Measurements from ENCODE around the gene GALM.
"Not testable (repeated sequence)": the region's sequence is repeated elsewhere in the genome, so short reads cannot be mapped to it uniquely, and the experiment has no call there.

GALM gene

DNA sequence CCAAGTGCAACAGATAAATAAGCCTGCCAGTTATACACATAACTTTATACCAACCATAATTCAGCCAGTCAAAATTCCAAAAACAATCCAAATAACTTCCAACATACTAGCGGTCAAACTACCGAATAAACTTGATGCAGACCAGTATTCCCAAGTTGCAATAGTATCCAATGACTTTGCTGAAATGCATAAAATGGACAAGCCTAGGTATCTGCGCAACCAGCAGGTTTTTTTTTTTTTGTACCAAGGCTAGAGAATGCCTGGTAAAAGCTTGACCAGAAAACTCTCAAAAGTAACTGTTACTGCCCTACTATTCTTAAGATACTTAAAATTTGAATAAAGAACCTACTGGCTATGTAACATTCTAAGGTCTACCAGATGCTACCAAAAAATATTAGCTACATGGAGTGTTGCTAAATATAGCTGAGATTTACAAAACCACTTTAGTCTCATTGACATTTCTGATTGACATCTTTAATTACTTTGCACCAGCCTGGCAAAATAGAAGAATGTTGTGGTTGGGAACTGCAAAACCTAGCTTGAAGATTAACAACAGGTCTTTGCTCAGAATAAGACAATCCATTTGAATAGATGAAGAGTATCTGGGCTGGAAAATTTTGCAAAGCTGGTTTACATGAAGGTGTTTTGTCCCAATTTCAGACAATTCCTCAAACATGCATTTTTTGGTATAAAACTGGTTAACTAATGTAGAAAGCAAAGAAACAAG is 77.9 kb downstream of the GALM start:
- DNase-seq = no peak

DNA sequence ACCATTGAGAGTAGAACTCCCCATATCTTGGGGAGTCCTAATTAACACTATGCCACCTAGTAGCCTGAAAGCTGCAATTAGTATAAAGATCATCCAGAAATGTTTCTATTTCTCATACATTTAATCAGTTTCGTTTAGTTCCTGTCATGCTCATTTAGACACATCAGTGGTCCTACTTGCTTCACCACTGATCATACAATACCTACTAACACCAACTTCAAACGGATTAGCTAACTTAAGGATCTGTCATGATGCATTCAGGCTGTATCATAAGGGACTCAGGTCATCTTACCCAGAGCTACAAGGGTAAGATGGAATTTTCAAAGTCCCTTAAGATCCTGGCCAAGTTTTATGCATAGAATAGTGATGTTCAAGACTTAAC is 78.5 kb downstream of the GALM start:
- no peak for DNase-seq

DNA sequence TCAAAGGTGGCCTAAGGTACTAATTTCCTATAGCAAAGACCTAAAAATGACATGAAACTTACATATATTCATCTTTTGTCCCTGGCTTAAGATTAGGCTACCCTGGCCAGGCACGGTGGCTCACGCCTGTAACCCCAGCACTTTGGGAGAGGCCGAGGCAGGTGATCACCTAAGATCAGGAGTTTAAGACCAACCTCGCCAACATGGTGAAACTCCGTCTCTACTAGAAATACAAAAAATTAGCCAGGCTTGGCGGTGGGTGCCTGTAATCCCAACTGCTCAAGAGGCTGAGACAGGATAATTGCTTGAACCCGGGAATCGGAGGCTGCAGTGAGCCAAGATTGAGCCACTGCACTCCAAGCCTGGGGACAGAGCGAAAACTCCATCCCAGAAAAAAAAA is 79.4 kb downstream of the GALM start:
- DNase-seq = no peak

DNA sequence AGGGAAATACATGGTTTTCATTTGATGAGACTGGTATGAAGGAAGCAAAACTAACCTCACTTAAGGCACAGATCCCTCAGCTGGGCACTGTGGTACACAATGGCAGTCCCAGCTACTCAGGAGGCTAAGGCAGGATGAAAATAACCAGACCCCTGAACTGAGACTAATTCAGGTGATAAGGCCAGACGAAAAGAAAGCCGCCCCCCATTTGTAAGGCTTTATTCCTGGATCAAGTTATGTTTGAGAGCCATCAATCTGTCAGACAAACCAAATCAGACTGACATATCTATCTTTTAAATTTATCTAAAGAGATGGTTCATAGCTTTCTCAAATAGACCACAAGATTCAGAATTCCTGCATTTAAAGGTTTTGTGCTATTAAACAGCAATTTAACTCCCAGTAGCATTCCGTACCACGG is 81.1 kb downstream of the GALM start:
- no peak for DNase-seq

DNA sequence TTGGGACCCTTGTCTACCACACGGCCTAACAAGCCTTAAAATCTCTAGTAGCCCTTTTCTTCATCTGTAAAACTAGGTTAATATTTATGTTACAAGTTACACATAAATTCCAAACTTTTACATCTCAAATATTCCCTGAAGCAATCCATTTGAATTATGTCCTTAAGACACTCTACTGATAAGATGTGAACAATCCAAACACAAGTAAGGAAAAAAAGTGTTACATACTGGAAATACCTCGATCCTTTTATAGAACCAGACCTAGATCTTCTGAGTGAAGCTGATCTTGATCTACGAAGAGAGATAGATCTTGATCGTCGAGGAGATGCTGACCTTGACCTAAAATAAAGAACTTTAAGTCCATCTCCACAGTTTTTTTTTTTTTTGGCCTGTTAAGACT is 81.9 kb downstream of the GALM start:
- no peak for DNase-seq

GRCh38 chr2:38748391-38748790 is 82.5 kb downstream of the GALM start:
- no peak for DNase-seq

DNA sequence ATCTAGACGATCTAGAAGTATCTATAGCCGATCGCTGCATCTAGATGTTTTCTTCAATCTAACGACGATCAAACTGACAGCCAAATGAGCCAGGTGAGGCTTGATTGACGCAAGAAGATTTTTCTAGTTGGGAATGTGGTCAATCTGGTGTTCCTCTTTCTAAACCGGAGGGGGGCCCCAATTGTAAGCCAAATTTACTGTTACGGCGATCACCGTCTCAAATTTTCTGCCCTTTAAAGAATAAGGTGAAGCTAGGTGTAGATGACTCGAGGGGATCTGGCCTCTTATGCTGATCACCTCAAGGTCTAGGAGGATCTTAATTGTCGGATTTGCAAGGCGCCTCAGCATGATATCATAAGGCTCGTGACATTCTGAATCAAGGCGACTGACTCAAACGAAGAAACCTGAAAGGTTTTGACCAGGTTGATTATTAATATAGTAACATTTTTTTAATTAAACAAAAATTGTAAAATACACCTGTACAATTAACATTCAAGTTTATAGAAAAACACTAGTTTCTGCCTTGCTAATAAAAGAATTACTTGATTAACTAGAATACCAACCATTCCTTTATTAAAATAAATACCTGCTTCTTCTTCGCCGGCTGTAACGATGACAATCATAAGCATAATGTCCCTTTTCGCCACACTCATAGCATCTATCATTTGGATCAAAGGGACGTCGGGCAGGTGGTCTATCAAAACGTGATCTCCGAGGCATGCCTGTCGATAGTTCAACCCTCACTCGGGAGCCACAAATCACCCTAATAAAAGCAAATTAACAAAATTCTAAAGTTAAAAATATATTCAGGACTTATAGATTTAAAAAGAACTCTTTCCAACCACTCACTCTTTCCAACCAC is 83.3 kb downstream of the GALM start:
- no peak for DNase-seq

DNA sequence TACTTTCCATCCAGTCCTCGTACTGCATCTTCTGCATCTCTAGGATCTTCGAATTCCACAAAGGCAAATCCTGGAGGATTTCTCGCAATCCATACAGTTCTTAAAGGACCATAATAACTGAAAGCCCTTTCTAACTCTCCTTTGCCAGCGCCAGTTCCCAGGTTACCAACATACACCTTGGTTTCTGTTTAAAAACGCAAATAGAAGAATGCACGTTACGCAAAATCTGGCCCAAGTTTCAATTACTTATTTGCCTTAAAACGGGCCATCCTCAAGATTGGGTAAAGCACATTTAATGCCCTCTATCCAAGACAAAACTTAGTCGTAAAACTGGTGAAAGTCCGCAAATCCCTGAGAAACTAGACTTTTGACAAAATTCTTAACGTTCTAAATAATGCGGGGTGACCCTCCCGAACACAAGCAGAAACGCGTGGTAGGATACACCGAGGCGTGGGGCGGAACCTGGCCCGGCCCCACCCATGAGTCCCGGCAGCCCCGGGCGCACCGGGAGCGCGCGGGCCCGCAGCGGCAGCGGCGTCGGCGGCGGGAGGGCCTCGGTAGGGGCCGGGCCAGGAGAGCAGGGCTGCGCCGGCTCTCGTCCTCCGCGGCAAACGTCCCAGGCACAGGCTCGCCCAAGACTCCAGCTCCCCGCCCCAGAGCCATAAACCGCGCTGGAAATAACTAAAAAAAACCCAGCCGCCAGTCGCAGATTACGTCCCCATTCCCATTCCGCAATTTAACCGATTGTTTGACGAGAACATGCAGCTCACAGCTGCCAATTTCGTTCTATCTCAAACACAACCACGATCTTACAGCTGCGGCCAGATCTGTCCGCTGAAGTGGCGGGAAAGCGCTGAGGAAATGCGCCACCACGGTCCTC is 84.3 kb downstream of the GALM start:
- peak; percentile 70 for DNase-seq

DNA sequence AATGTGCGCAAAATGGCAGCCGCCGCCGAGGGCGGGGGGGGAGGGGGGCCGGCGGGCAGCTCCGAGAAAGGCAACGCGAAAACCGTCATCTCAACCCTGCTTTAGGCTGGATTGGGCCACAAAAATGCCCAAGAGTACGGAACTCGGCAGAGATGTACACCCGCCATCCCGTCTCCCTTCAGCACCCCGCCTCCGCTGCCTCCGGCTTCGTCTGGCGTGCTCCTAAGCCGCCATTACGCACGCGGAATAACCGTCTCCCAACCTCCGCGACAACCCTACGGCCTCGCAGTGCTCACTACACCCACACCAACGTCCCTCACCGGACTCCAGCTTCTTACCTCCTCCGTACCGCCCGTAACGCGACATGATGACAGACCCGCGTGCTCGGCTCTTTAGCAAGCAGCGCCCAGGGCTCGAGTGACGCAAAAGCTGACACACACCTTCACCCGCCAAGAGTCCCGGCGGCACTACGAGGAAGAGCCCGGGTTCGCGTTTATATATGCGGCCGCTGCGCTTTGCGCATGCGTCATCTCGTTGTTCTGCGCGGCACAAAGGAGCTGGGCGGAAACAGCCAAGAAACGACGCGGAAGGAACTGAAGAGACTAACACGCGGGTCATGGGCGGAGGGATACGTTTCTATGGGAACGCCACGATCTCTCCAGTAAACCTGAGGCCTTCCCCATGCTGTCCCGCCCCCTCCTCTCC is 85.1 kb downstream of the GALM start, which contains the start of gene SRSF7:
Gene SRSF7 (minus strand): TSS at position 471 of the 705 bp plus-strand sequence. CDS start 105 bp downstream, at position 366.
- DNase-seq = peak; percentile 98

- no peak for DNase-seq
Observed at GRCh38 chr2:38751596-38752410, 85.9 kb downstream of the GALM start.

GRCh38 chr2:38754049-38754448 is 88.1 kb downstream of the GALM start:
- DNase-seq = no peak

- DNase-seq = no peak
Observed at GRCh38 chr2:38754506-38754905, 88.6 kb downstream of the GALM start.

GRCh38 chr2:38755891-38756290 is 90.0 kb downstream of the GALM start:
- not testable (repeated sequence) for DNase-seq

- no peak for DNase-seq
Observed at GRCh38 chr2:38763228-38763627, 97.3 kb downstream of the GALM start.

- DNase-seq = no peak
Observed at GRCh38 chr2:38763728-38764127, 97.8 kb downstream of the GALM start.

- DNase-seq = no peak
Observed at GRCh38 chr2:38765149-38765548, 99.2 kb downstream of the GALM start.

- no peak for DNase-seq
Observed at GRCh38 chr2:38765551-38765950, 99.6 kb downstream of the GALM start.

DNA sequence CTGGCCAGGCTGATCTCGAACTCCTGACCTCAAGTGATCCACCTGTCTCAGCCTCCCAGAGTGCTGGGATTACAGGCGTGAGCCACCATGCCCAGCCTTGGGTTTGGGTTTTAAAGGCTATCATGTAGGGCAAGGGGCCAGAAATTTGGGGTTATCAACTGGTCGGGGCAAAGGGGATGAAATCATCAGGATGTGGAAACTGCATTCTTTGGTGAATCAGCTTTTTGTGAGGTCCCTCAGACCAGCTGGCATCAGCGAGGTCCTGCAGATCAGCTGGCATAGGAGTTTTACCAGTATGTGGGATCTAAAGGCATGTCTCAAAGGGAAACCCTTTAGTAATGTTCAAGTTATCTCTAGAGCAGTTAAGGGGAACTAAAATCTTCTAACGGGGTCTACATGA is 105.7 kb downstream of the GALM start:
- DNase-seq = no peak

DNA sequence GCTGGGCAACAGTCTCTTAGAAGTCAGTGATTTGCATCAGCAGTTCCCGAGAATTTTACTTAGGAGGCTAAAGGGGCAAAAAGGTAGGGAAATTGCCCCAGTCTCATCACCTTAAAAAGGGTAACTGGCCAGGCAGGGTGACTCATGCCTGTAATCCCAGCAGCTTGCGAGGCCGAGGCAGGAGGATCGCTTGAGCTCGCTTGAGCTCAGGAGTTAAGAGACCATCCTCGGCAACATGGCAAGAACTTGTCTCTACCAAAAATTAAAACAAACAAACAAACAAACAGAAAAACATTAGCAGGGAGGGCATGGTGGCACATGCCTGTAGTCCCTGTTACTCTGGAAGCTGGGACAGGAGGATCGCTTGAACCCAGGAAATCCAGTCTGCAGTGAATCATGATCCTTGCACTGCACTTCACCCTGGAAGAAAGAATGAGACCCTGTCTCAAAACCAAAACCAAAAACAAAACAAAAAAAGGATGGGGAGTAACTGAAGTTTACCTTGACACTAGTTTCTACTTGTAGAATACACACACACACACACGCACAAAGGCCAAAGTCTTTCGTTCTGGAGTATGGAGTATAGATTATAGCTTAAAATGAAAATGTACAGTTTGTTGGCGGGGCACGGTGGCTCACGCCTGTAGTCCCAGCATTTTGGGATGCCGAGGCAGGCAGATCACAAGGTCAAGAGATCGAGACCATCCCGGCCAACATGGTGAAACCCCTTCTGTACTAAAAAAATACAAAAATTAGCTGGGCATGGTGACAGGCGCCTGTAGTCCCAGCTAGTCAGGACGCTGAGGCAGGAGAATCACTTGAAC is 109.4 kb downstream of the GALM start:
- DNase-seq = no peak

GRCh38 chr2:38775921-38776225 is 110.0 kb downstream of the GALM start:
- no peak for DNase-seq

- DNase-seq = no peak
Observed at GRCh38 chr2:38776531-38776930, 110.6 kb downstream of the GALM start.

All from NCI-H1694 treated with DMSO at 0.1 percent for 48 hours (cell line).